Colonic mucosa (tissue), 4 donors: Measurements from ENCODE around the gene CA12. TPM values are rescaled to one million over a fixed set of nuclear protein-coding genes. Genes with fewer than 3 reads are reported as not detected.

Source experiments
- DNase-seq: peaks from one replicate; pipeline ENCODE4 v3.0.0-alpha.2; 2020
- H3K27ac ChIP-seq: fragments of 200-600 bp; one replicate; pipeline ENCODE4 v1.8.0; 2021
- H3K27me3 ChIP-seq: fragments of 200-600 bp; one replicate; pipeline ENCODE4 v1.8.0; 2021
- H3K36me3 ChIP-seq: fragments of 200-600 bp; one replicate; pipeline ENCODE4 v1.8.0; 2021
- H3K4me1 ChIP-seq: fragments of 200-600 bp; one replicate; pipeline ENCODE4 v1.8.0; 2021; ENCODE audit warnings: mild to moderate bottlenecking
- H3K4me3 ChIP-seq: fragments of 200-600 bp; one replicate; pipeline ENCODE4 v1.8.0; 2021
- H3K9ac ChIP-seq, 2 donors: one replicate each; pipeline ENCODE4 v1.7.0; 2013; ENCODE audit warnings: control low read depth in 2 of 2, low read depth in 2 of 2, low read length in 2 of 2
- H3K9me3 ChIP-seq: fragments of 200-600 bp; one replicate; pipeline ENCODE4 v1.8.0; 2021
- intact Hi-C: fragments of 100-400 bp; cut with DNase I; formaldehyde crosslinking; loops from one replicate; pipeline ENCODE4 v1.14.1; 2022
- total RNA-seq, 2 donors: library from RNA; stranded (reverse); fragmentation: NEBNext Ultra II Directional in 1 of 2; extraction: Animal tissue kit (Norgen Biotek cat#: 25700) in 1 of 2; gene quantifications; one replicate each; pipeline ENCODE4 v1.2.1, GENCODE V29; 2021
- TF ChIP-seq, protein P1 (sequence below): fragments of 200-600 bp; IDR thresholded peaks from one replicate; pipeline ENCODE4 v1.8.0; 2022; ENCODE audit warnings: antibody characterized with exemption, mild to moderate bottlenecking
- donor health status: healthy.
- donor health status: DM: no; HTN: no; CAD: no.
- donor health status: DM: no; HTN: no; CAD: no.

CA12 gene
- total RNA-seq, 2 donors from 2014 or later, result 290 to 339 TPM

DNA sequence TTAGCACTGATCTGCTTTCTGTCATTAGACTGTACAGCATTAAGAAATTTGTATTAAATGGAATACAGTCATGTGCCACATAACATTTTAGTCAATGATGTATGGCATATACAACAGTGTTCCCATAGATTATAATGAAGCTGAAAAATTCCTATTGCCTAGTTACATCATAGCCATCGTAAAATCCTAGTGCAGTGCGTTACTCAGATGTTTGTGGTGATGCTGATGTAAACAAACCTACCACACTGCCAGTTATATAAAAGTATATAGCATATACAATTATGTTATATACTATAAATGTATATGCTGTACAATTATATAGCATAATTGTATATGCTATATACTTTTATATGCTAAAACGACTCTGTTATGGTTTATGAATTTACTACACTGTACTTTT, 62.6 kb downstream of the CA12 start:
- H3K9me3 ChIP-seq, result no peaks in the 10 kb centered on the region
- intact Hi-C loops, result no loop called here
- H3K27me3 ChIP-seq, result no peaks in the 10 kb centered on the region
- H3K27ac ChIP-seq, result no peak overlapping the region
- H3K4me1 ChIP-seq, result no peaks in the 10 kb centered on the region
- TF ChIP-seq, protein P1, sequence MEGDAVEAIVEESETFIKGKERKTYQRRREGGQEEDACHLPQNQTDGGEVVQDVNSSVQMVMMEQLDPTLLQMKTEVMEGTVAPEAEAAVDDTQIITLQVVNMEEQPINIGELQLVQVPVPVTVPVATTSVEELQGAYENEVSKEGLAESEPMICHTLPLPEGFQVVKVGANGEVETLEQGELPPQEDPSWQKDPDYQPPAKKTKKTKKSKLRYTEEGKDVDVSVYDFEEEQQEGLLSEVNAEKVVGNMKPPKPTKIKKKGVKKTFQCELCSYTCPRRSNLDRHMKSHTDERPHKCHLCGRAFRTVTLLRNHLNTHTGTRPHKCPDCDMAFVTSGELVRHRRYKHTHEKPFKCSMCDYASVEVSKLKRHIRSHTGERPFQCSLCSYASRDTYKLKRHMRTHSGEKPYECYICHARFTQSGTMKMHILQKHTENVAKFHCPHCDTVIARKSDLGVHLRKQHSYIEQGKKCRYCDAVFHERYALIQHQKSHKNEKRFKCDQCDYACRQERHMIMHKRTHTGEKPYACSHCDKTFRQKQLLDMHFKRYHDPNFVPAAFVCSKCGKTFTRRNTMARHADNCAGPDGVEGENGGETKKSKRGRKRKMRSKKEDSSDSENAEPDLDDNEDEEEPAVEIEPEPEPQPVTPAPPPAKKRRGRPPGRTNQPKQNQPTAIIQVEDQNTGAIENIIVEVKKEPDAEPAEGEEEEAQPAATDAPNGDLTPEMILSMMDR, result no peak
- no peaks in the 10 kb centered on the region for H3K36me3 ChIP-seq
- H3K4me3 ChIP-seq, result no peak overlapping the region
- no peak overlapping the region for H3K9ac ChIP-seq
- DNase-seq, result no peak

DNA sequence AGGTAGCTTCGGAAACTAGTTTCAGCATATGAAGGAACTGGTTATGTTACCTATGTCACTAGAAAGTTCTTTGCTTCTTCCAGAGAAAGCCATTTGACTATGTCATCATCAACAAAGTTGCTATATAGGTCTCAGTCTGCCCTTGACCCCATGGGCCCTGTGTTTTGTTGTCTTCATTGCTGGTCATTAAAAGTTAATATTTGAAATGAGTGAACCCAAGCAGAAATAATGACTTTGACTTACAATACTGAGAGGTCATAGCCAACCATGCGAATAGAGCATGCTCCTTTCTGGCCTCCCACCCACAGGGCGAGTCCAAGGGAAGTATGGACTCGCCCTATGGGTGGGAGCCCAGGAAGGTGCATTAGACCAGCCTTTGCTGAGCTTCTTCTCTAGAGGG, 63.3 kb downstream of the CA12 start:
- no peaks in the 10 kb centered on the region for H3K27me3 ChIP-seq
- peak; percentile 44 for DNase-seq
- H3K27ac ChIP-seq, result no peak overlapping the region
- H3K9me3 ChIP-seq, result no peaks in the 10 kb centered on the region
- TF ChIP-seq, protein P1, result no peak
- no peak overlapping the region for H3K9ac ChIP-seq
- H3K4me1 ChIP-seq, result no peaks in the 10 kb centered on the region
- no peak overlapping the region for H3K4me3 ChIP-seq
- no peaks in the 10 kb centered on the region for H3K36me3 ChIP-seq
- intact Hi-C loops, result no loop called here

DNA sequence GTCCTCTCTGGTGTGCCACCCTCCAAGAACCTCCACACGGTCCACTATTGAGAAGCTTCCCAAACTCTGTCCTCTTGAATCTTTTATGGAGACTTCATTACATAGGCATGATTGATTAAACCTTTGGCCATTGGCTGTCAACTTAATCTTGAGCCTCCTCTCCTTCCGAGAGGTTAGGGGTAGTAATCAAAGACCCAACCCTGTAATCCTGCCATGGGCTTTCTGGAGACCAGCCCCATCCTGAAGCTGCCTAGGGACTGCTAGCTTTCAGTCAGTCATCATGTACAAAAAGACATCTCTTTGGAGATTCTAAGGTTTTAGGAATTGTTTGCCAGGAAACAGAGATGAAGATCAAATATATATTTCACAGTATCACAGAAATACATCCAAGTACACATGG, 67.2 kb downstream of the CA12 start:
- Histone ChIP-seq H3K36me3 (no peaks in the 10 kb centered on the region), H3K9me3 (no peaks in the 10 kb centered on the region), H3K4me1 (no peaks in the 10 kb centered on the region), H3K4me3 (no peak overlapping the region), H3K27ac (no peak overlapping the region), H3K9ac (no peak overlapping the region), H3K27me3 (no peaks in the 10 kb centered on the region)
- TF ChIP-seq, protein P1, result no peak
- DNase-seq, result no peak
- intact Hi-C loops, result no loop called here

DNA sequence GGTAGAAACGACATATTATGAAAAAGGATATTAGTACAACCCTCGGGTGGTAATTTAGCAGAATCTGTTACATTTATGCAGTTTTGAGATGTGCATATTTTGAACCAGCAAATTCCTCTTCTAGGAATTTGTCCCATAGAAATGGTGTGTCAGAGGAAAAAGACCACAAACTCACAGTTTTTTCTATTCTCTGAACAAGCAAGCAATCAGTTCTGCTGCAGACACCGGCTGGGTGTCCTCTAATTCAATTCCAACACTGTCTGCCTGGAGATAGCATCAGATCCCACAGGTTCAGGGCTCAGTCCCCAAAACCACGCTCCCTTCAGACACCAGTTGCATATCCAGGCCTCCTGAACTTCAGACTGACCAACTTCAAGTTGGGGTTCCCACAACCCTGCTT, 67.8 kb downstream of the CA12 start:
- Histone ChIP-seq H3K27me3 (no peaks in the 10 kb centered on the region), H3K4me3 (no peak overlapping the region), H3K4me1 (no peaks in the 10 kb centered on the region), H3K9me3 (no peaks in the 10 kb centered on the region), H3K27ac (no peak overlapping the region), H3K36me3 (no peaks in the 10 kb centered on the region), H3K9ac (no peak overlapping the region)
- TF ChIP-seq, protein P1, result no peak
- no peak for DNase-seq
- intact Hi-C loops, result no loop called here

DNA sequence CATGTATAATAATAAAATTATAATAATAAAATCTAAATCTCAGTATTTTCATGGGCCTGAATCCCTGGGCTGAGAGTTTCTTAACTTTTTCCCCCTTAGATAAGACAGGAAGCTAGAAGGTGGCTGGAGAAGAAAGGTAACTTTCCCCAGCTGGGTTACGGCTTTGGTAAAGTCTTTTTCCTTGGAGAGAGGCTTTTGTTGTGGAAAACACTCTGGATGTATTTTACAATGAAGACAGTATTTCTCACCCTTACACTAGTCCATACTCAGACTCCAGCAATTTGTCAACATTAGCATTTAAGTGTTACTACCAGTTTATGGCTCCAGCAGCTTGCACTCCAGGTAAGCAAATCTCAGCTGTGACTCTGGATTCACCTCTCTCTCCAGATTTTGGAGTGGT, 69.4 kb downstream of the CA12 start:
- no peaks in the 10 kb centered on the region for H3K9me3 ChIP-seq
- H3K4me1 ChIP-seq, result no peaks in the 10 kb centered on the region
- H3K36me3 ChIP-seq, result no peaks in the 10 kb centered on the region
- no peak overlapping the region for H3K27ac ChIP-seq
- no peaks in the 10 kb centered on the region for H3K27me3 ChIP-seq
- DNase-seq, result no peak
- H3K9ac ChIP-seq, result no peak overlapping the region
- H3K4me3 ChIP-seq, result no peak overlapping the region
- intact Hi-C loops, result no loop called here
- TF ChIP-seq, protein P1, result no peak

DNA sequence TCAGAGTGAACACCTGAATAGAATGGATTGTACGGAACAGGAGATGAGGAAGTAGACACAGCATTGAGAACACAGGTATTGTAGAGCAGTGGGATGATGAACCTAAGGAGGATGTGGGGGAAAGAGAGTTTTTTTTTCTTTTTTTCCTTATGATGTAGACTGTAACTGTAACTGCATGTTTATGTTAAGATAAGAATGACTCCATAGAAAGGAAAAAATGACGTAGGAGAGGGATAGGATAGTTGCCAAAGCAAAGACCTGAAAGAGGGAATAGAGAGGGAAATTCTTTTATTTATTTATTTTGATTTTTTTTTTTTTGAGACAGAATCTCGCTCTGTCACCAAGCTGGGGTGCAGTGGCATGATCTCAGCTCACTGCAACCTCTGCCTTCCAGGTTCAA, 71.0 kb downstream of the CA12 start:
- no peak for DNase-seq
- H3K4me1 ChIP-seq, result no peaks in the 10 kb centered on the region
- TF ChIP-seq, protein P1, result no peak
- H3K4me3 ChIP-seq, result no peak overlapping the region
- H3K27me3 ChIP-seq, result no peaks in the 10 kb centered on the region
- no peak overlapping the region for H3K27ac ChIP-seq
- H3K9ac ChIP-seq, result no peak overlapping the region
- no peaks in the 10 kb centered on the region for H3K9me3 ChIP-seq
- no peaks in the 10 kb centered on the region for H3K36me3 ChIP-seq
- intact Hi-C loops, result no loop called here
